Thoracic aorta (tissue), 2 donors: ENCODE measurements around the gene RBFOX1. TPM values are rescaled to one million over a fixed set of nuclear protein-coding genes. Genes with fewer than 3 reads are reported as not detected.

Source experiments
- ATAC-seq: fragments of 150-250 bp; one replicate; pipeline ENCODE4 v1.8.0; 2017; ENCODE audit warnings: low read depth; ENCODE audit not compliant: insufficient number of reproducible peaks, low FRiP score
- DNase-seq: peaks from one replicate; pipeline ENCODE4 v3.0.0-alpha.2; 2020; ENCODE audit warnings: low spot score
- H3K27ac ChIP-seq, 2 donors: fragments of 200-600 bp; sonication (generic); 1 replicate in 1 of 2; 2 replicates in 1 of 2; pipeline ENCODE4 v1.5.1; 2016; ENCODE audit warnings: mild to moderate bottlenecking in 2 of 2, moderate library complexity in 2 of 2
- H3K27me3 ChIP-seq: fragments of 200-600 bp; sonication (generic); replicated peaks from 2 replicates; pipeline ENCODE4 v1.6.0; 2016; ENCODE audit warnings: mild to moderate bottlenecking; ENCODE audit not compliant: insufficient read depth
- H3K36me3 ChIP-seq: fragments of 200-600 bp; sonication (generic); one replicate; pipeline ENCODE4 v1.5.1; 2016
- H3K4me1 ChIP-seq, 2 donors: fragments of 200-600 bp; sonication (generic); 1 replicate in 1 of 2; 2 replicates in 1 of 2; pipeline versions ENCODE4 v1.5.1 to v1.6.0; 2016; ENCODE audit warnings: low read depth in 2 of 2, mild to moderate bottlenecking in 1 of 2; ENCODE audit not compliant: control insufficient read depth in 1 of 2
- H3K4me3 ChIP-seq: fragments of 200-600 bp; sonication (generic); 2 replicates; pipeline ENCODE4 v1.5.1; 2016; ENCODE audit warnings: mild to moderate bottlenecking
- H3K9me3 ChIP-seq: fragments of 200-600 bp; sonication (generic); 2 replicates; pipeline ENCODE4 v1.5.1; 2016
- total RNA-seq, 2 donors: library from RNA; depleted of rRNA; stranded (reverse); fragments of >200 nt; gene quantifications; one replicate each; pipeline versions ENCODE4 v1.1.0 to v1.2.3, GENCODE V29; 2016
- TF ChIP-seq, protein P1 (sequence below): fragments of 200-600 bp; sonication (generic); IDR thresholded peaks from one replicate; pipeline ENCODE4 v1.5.1; 2019; ENCODE audit warnings: antibody characterized with exemption

RBFOX1 gene
- total RNA-seq, 2 donors from 2014 or later = not detected

DNA sequence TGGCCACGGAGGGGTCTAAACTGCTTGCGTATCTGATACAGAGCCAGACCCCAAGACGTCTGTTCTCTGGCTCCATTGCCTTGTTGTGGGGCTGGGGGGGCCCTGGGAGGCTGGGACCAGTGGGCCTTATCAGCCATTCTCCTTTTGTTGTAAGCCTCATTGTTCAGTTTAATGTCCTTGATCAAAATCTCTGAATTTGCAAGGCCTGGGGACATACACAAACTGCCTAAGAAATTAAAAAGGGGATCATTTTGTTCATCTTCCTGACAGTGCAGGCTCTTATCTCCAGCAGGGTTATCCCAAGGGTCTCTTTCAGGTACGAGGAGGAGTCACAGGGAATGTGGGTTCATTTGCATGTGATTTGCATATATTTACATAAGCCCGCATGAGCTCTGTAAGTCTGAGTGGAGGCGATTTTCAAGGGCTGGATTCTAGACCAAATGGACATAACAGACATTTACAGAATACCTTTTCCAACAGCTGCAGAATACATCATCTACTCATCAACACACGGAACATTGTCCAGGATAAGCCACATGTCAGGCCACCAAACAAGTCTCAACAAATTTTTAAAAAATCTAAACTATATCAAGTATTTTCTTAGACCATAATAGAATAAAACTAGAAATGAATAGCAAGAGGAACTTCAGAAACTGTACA, 269.8 kb downstream of the RBFOX1 start:
- no peak overlapping the region for H3K4me3 ChIP-seq

DNA sequence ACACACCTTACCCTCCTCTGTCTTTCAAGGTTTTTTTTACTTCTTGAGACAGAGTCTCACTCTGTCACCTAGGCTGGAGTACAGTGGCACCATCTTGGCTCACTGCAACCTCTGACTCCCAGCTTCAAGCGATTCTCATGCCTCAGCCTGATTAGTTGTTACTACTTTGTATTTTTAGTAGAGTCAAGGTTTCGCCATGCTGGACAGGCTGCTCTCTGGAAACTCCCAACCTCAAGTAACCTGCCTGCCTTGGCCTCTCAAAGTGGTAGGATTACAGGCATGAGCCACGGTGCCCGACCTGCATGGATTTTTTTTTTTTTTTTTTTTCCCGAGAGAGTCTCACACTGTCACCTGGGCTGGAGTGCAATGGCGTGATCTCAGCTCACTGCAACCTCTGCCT, 273.2 kb downstream of the RBFOX1 start:
- DNase-seq (no peak), ATAC-seq (no peak)
- Histone ChIP-seq H3K36me3 (no peaks in the 10 kb centered on the region), H3K27ac (no peak overlapping the region), H3K4me1 (no peaks in the 10 kb centered on the region), H3K27me3 (no peaks in the 10 kb centered on the region), H3K9me3 (no peaks in the 10 kb centered on the region), H3K4me3 (no peak overlapping the region)
- TF ChIP-seq, protein P1, sequence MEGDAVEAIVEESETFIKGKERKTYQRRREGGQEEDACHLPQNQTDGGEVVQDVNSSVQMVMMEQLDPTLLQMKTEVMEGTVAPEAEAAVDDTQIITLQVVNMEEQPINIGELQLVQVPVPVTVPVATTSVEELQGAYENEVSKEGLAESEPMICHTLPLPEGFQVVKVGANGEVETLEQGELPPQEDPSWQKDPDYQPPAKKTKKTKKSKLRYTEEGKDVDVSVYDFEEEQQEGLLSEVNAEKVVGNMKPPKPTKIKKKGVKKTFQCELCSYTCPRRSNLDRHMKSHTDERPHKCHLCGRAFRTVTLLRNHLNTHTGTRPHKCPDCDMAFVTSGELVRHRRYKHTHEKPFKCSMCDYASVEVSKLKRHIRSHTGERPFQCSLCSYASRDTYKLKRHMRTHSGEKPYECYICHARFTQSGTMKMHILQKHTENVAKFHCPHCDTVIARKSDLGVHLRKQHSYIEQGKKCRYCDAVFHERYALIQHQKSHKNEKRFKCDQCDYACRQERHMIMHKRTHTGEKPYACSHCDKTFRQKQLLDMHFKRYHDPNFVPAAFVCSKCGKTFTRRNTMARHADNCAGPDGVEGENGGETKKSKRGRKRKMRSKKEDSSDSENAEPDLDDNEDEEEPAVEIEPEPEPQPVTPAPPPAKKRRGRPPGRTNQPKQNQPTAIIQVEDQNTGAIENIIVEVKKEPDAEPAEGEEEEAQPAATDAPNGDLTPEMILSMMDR = no peak

More for the DNA sequence above, 269.8 kb downstream of the RBFOX1 start:
- no peaks in the 10 kb centered on the region for H3K4me1 ChIP-seq
- H3K27me3 ChIP-seq = no peaks in the 10 kb centered on the region
- no peaks in the 10 kb centered on the region for H3K36me3 ChIP-seq
- ATAC-seq = no peak
- TF ChIP-seq, protein P1 = no peak
- no peak overlapping the region for H3K27ac ChIP-seq
- H3K9me3 ChIP-seq = no peaks in the 10 kb centered on the region
- no peak for DNase-seq

DNA sequence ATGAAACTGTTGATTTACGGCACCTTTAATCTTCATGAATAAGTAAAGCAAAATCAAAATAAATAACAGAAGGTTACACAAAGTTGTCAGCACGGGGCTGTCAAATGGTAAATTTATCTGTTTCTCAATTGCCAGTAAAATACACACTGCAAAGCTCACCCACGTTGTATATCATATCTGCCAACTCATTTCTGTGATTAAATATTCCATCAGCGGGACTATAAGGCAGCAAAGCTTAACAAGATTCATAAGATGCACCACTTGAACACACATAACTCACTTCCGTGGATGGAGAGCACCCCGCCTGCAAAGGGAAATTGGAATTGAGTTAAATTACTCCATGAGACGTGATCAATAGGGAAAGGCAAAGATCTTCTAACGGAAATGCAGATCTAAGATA, 280.0 kb downstream of the RBFOX1 start:
- Histone ChIP-seq H3K4me3 (no peak overlapping the region), H3K36me3 (no peaks in the 10 kb centered on the region), H3K9me3 (no peaks in the 10 kb centered on the region), H3K4me1 (no peaks in the 10 kb centered on the region), H3K27ac (no peak overlapping the region), H3K27me3 (no peaks in the 10 kb centered on the region)
- TF ChIP-seq, protein P1 = no peak
- DNase-seq (no peak), ATAC-seq (no peak)

DNA sequence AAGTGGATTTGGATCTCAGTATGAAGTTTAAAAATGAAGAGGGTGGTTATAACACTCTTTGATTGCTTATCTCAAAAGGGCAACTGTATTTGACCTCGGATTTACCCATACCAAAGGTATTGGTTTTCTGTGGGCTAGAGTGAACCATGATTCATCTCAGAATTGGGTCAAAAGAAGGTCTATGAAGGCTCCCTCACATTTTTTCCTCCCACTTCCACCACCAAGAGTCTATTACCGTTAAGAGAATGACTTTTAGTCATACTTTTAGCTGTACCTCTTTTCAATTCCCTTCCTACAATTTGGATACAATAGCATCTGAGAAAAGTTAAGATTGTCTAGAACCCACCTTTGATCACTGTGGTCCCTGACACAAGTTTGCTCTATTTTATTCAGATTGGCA, 280.9 kb downstream of the RBFOX1 start:
- H3K4me3 ChIP-seq = no peak overlapping the region
- no peaks in the 10 kb centered on the region for H3K27me3 ChIP-seq
- TF ChIP-seq, protein P1 = no peak
- DNase-seq (no peak), ATAC-seq (no peak)
- no peaks in the 10 kb centered on the region for H3K4me1 ChIP-seq
- H3K9me3 ChIP-seq = no peaks in the 10 kb centered on the region
- no peak overlapping the region for H3K27ac ChIP-seq
- no peaks in the 10 kb centered on the region for H3K36me3 ChIP-seq

DNA sequence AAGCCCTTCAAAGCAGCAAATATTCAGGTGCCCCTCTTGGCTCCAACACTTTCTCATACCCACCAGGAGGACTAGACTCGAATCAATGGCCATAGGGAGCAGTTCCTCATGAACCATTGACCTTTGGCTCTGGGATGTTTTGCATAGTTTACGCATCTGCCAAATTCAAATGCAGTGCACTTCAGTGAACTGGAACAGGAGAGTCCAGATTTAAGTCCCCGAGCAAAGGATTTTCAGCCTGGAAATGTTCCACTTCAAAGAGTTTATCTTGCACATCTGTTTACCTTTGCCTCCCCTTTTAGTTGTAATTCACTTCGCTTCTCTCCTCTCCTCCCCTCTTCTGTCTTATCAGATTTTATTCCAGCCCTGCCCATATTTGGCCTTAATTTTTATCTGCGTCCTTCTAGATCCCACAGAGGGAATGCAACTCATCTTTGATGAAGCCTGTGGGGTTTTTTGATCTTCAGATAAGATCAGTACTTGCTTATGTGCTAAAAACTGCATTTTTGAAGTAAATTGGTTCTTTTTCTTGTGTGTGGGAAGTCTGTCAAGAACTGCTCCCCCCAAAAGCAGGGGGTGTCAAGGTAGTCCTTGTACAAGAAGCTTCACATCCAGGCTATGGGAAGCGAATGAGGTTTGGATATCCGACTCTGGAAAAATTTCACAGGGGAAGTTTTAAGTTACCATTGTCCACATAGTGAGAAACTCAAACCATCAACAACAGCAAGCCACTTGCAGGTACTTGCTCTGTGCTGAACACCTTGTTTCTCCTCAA, 281.6 kb downstream of the RBFOX1 start:
- Histone ChIP-seq H3K27ac (no peak overlapping the region), H3K4me3 (no peak overlapping the region), H3K9me3 (no peaks in the 10 kb centered on the region), H3K27me3 (no peaks in the 10 kb centered on the region), H3K36me3 (no peaks in the 10 kb centered on the region), H3K4me1 (no peaks in the 10 kb centered on the region)
- DNase-seq (no peak), ATAC-seq (no peak)
- TF ChIP-seq, protein P1 = no peak
